Measurements from ENCODE around the gene HYPK.
A peak's percentile ranks its signal among the peaks of the same experiment; 100 is the strongest.

The HYPK gene, protein sequence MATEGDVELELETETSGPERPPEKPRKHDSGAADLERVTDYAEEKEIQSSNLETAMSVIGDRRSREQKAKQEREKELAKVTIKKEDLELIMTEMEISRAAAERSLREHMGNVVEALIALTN

DNA sequence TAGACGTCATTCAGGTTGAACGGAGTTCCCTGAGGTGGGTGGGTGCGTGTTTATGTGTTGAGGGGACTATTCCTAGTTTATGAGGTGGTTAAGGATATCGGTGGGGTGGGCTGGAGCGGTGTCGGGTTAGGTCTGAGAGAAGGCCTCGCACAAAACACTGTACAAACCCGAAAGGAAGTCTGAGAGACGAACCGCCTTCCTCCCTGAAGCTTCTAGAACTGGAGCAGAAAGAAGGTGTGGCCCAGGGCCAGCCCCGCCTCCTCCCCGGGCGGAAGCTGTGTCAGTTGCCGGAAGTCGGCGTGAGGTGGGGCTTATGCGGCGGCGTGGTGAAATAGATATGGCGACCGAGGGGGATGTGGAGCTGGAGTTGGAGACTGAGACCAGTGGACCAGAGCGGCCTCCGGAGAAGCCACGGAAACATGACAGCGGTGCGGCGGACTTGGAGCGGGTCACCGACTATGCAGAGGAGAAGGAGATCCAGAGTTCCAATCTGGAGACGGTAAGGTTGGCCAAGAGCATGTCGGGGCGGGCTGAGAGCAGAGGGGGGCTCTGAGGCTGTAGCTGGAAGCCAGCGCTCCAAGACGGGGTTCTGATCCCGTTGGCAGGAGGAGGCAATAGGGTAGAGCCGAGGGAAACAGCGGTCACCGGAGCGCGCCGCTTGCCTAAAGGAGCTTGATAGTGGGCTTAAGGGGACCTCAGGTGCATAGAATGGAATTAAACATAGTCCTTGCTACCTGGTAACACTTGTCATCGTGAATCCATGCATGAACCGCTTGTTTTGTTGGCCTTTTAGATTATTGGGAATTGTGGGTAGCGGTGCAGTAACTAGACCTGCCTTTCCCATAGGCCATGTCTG, at the start of gene HYPK:
TSS of gene HYPK (plus strand) at position 314 of the 856 bp plus-strand sequence. CDS start at position 338, 24 bp downstream.
- peak; percentile 87 for DNase-seq

DNA sequence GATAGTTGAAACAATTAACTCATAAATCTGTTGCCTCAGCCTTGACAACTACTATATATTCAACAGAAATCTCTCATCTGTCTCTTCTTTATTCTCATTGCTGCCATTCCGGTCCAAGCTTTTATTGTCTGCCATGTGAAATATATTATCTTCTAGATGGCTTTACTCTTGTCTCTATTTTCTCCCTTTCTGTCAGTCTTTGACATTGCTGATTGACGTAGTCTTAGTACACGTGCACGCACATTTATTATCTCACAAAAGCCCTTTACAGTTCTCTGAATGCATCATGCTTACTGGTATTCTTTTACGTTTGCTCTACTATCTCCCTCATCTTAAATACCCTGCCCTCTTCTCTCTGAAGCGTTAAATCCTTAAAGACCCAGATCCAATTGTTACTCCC, 48.5 kb upstream of the HYPK start:
- DNase-seq = no peak

DNA sequence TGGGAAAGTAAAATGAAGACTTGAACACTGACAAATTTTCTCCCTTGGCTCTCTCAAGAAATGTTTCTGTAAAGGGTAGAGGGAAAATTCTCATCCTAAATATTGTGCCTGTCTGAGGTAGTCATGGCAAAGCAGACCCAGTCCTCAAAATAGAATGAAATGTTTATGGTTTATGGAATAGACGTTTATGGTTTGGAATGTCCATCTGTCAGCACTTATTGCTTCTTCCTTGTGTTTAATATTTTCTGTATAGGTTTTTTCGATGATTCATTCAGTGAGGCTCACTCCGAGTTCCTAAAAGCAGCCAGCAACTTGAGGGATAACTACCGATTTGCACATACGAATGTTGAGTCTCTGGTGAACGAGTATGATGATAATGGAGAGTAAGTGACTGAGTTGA, 37.6 kb upstream of the HYPK start:
- DNase-seq = no peak

DNA sequence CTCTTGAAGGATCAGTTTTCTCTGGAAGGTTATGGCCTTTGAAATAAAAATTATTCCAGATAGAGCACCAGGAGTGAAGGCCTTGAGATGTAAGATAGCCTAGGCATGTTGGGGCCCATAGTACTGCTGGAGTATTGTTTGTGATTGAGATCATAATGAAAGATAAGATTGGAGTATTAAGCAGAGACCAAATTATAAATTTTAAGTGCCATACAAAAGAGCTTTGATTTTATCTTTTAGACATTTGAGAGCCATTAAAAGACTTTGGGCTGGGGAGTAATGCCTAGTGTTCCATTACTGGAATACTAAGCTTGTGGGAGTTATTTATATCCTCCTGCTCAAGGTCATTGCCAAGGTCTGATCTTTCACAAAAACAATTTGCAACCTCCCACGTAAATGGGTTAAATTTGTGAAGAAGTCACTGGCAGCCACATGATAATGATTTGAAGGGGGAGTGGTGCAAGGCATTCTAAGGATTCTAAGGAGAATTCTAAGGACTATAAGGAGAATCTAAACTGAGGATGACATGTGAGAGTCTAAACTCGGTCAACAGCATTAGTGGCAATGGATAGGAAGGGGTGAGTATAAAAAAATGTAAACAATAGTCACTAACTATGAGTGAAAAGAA, 36.5 kb upstream of the HYPK start:
- no peak for DNase-seq

DNA sequence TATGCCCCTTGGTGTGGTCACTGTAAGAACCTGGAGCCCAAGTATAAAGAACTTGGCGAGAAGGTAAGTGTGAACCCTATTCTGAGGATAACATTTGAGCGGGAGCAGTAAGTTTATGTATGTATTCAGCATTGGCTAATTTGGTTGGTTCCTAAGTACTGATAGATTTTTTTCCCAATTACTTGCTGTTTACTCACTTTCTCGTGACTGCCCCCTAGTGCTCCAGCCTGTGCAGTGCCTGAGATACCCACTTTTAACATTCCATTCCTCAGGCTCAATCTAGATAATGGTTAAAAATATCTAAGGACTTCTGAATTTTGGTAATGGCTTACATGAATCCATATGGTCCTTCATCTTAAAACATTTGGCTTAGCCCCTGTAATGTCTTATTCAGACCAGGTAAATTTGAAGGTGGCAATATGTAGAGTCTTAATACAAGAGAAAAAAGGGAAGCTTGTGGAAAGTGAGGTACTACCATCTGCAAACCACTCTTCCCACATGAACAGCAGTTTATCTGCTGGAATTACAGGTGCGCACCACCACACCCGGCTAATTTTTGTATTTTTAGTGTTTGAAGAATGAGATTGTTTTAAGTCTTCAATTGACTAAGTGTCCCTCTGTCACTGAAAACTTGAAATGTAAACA, 30.7 kb upstream of the HYPK start:
- DNase-seq = peak; percentile 34

DNA sequence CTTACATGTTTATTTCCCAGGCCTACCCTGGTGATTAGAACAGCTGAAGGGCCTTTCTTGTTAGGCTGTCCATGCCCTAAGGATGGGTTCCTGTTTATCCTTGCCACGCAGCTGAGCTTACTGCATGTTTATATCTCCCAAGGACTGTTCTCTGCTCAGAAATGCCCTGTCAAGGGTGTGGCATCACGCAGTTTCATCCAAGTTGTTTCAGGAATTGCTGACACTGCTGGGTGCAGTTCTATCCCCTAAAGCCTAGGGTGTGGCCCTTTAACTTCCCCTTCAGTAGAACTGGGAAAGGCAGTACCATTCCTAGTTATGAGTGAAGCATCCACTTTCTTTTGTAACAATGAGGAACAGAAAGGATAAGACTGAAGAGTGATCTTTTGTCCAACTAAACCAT, 28.6 kb upstream of the HYPK start:
- DNase-seq = no peak

DNA sequence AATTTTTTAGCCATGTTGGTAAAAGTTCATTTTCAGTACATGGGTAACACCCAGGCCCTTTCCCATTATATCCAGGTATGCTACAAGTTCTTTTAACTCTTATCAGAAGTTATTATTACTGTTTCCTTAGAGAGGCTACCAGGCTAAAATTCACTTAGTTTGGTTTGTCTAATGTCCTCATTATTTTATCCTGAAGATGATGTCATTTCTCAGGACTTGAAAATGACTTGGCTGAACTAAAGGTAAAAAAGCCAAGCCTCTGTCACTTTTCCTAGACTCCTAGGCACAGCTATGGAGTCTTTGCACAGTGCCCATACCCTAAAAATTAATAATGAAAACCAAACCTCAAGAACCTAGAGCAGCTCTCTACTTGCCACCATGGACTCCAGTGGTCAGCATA, 27.8 kb upstream of the HYPK start:
- DNase-seq = no peak

DNA sequence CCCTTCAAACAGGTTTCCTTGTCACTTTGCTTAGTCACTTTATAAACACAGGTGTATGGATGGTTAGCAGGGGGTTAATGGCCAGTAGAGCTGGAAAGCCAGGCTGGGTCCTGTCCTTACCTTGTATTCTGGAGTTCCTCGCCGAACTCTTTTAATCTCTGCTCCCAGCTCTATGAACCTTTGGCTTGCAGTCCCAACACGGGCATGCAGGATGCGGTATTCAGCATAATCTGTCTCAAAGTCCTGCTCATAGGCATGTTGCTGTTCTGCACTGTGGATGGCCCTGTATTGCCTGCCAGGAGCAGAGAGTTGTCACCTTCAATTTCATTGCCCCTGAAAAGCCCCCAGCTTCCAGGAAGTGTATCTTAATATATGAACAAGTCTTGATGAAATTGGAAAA, 26.3 kb upstream of the HYPK start:
- no peak for DNase-seq

DNA sequence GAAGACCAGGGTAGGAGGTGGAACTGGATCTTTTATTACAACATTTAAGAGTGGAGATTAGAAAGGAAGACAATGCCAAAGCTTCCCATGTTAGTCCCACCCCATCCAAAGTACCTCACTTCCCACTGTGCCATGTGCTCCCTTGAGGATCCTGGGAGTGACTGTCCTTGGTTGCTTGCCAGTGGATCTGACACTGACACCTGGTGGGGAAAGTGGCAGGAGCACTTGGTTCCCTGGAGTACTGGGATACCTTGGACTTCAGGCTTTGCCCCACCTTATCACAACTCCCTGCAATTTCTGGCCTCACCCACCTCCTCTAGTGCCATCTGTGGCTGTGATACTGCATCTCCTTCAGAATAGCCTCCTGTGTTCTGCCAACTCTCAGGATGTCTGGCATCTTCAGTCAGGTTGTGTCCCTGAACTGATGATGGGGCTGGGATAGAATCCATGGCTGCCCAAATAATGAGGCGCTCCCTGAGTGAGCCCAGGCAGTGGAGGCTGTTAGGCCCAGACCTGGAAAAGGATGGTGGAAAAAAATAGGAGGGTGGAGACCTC, 24.9 kb upstream of the HYPK start:
- no peak for DNase-seq

DNA sequence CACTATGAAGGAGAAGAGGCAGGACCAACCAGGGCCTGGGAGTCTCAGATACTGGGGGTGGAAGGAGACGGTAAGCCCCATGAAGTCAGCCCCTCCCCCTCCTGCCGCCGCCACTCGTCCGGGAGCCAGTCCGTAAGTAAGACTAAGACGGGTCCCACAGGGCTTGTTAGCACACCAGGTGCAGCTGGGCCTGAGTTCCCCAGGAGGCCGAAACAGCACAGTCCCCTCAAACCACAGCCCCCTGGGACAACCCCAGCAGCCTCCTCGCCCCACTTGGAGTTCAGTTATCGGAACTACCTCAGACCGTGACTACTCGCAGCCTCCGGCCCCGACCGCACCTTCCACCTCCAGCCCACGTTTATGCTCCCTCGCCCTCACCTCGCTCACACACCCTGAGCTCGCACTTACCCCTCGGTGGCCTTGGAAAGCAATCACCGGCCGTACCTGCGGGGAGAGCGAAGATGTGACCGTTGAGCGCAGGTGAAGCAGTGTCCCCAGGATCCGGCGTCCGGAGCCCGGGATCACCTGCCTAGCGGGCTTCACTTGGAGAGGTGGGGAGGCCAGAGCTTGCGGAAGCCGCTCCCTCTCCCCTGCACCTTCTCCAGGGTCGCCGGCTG, 24.2 kb upstream of the HYPK start:
- no peak for DNase-seq

DNA sequence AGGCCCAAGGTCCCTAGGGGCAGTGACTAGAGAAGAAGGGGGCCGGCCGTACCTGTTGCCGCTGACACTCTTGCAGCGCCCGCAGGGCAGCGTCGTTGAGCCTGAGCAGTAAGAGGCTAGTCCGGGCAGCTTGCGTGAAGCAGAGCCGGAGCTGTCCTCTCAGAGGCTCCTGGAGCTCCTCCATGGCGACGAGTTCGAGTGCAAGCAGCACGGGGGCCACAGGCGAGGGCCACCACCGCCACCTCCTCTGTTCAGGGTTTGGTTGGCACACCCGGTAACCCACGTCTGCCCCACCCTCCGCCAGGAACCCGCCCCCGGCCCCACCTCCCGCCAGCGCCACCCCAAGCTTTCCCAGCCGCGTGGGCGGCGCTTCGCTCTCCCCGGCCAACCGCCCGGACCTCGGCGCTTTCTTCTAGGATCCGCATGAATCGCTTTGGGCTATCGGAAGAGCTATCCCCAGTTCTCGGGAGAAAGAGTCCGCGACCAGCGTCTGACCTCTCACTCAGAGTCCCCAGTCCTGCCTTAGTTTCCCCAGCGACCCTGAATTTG, 23.6 kb upstream of the HYPK start, which contains the start of gene ELL3:
TSS of gene ELL3 (minus strand) at position 249 of the 549 bp plus-strand sequence. CDS start at position 184, 65 bp downstream.
- DNase-seq = peak; percentile 67

DNA sequence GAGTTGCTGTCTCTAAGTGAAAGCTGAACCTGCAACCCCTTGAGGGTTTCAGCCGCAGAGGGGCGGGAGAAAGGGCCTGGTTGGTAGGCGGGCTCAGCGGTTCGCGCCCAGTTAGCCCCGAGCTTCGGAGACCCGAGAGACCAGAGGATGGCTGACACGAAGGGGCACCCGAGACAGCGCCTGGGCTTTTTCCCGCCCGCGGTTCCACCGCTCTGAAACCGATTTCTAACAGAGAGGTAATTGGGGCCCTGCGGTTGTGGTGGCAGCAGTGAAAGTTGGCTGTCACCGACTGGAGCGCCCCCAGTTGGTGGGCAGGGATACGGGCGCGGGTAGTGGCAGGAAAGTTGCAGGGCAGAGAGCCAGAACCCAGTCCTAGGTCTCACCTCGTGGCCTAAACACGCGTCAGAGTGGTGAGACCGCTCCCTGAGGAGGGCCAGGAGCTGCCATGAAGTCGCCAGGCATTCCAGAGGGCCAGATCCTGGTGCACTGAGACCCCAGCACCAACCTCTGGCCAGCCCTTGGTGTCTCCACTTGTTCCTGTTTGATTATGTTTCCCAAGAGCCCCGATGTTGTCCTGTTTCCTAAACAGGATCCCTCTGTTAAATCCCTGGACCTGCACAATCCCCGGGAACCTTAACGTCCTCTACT, 23.0 kb upstream of the HYPK start:
- DNase-seq = peak; percentile 71

DNA sequence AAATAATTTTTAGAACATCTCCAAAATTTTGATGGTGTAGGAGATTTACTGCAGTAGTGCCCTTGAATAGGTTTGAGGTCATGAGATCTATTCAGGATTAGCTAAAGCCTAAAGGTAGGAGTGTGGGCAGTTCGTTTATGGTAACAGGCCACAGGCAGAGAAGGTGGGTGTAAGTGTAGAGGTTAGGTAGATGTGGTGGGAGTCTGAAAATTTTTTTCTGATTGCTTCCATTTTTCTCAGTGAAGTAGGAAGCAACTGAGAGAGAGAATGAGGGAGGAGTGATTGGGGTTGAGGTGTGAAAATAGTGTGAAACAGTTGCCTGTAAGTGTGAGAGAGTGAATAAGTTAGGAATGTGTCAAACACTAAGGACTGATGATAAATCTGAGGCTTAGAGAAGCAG, 21.4 kb upstream of the HYPK start:
- no peak for DNase-seq

DNA sequence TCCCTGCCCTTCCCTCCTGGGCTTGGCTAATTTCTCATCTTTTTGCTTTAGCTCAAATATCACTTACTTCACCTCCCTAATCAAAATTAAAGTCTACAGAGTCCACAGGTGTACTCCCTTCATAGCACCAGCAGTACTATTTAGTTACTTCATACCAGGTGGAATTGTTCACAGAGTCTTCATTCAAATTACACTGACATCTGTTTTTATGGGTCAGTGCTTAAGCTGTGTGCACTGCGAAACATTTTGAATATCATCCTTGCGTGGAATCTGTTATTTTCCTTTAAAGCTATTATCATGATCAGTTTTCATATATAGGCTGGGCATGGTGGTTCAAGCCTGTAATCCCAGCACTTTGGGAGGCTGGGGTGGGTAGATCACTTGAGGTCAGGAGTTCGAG, 11.0 kb upstream of the HYPK start:
- no peak for DNase-seq

DNA sequence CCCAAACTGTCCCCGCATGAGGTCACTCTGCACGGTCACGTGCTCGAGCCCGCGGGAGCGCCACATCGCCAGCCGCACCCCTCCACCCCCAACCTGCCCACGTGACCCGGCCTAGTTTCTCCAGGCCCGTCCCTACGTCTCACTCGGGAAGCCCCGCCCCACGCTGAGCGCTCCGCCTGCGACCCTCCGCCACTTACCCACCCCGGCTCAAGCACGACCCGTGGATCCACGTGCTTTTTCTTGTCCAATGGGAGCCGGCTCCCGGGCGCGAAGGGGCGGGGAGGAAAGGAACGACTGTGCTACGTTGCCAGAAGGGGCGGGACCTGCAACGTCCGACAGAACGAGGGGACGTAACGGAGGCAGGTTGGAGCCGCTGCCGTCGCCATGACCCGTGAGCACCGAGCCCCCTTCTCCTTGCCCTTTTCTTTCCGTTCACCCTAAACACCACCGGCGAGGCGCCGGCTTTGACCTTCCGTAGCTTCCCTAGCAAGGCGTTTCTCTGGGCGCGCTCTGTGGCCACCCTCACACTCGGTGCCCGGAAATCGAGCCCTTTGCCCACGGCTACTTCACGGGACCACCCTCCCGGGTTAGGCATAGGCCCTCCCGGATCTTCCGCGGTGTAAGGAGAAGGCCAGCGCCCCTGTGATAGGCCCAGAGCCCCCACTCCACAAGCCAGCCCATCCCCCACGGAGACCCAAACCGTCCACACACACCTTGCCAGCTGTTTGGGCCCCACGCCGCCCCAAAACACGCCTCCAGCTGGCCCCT, 8.2 kb upstream of the HYPK start, which contains the start of gene SERF2:
TSS of gene SERF2 (plus strand) at position 328 of the 768 bp plus-strand sequence. CDS start at position 385, 57 bp downstream.
- peak; percentile 99 for DNase-seq

DNA sequence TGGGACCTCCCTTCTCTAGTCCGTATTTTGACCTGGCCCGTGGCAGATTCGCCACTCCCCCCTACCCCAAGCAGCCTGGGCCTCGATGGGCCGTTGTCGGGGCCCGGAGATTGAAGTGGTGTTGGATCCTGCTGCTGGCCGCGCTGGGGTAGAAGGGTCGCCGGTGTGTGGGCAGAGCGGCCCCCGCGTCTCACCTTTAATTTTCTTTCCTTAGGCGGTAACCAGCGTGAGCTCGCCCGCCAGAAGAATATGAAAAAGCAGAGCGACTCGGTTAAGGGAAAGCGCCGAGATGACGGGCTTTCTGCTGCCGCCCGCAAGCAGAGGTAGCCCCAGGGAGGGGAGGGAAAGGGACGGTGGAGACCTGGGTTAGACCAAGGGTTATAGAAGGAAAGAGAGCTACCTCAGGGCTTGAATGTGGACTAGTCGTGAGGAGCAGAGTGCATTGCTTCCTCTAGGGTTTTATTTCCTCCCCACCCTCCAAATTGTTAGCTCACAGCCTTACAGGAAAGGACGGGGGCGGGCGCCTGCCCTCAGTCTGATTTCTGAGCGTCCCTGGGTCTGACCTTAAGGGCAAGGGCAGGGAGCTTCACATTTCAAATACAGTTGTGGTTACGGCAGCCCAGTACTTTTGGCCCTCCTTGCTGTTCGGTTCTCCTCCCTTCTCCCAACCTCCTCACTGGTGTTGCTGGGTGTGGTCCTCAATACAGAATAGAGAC, 7.5 kb upstream of the HYPK start:
- DNase-seq = no peak

DNA sequence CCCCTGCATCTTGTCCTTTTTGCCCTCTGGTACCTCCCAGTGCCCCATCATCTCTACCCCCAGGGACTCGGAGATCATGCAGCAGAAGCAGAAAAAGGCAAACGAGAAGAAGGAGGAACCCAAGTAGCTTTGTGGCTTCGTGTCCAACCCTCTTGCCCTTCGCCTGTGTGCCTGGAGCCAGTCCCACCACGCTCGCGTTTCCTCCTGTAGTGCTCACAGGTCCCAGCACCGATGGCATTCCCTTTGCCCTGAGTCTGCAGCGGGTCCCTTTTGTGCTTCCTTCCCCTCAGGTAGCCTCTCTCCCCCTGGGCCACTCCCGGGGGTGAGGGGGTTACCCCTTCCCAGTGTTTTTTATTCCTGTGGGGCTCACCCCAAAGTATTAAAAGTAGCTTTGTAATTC, 6.8 kb upstream of the HYPK start:
- no peak for DNase-seq

DNA sequence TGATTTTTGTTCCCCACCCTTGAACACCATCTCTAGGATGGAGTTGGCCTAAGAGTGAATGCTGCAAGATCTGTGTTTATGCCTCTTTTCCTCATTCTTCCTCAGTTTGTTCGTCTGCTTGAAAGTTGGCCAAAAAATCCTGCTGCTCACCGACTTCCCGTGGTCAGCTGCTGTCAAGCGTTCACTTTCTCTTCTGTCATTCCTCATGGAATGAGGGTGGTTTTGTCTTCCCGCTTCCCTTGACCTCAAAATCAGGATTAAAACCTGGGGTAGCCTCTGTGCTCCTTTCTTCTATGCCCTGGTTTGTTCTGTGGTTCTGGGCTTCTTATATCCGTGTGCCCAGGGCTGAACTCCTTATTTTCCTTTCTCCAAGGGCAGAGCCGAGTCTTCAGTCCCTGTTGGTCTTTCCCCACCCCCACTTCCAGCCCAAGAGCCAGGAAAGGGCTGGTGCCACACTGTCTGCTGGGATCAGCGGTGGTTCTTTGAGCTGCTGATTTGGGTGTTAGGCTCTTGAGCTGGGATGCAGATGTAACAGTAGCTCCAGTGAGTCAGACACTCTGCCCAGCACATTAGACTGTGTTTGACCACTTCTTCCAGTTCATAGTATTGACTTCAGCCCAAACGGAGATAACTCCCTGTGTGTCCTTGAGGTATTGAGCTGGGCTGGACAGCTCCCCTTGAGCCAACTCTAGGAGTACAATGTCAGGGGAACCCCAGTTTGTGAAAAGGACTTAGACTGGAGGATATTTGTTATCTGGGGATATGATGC, 5.9 kb upstream of the HYPK start:
- no peak for DNase-seq

DNA sequence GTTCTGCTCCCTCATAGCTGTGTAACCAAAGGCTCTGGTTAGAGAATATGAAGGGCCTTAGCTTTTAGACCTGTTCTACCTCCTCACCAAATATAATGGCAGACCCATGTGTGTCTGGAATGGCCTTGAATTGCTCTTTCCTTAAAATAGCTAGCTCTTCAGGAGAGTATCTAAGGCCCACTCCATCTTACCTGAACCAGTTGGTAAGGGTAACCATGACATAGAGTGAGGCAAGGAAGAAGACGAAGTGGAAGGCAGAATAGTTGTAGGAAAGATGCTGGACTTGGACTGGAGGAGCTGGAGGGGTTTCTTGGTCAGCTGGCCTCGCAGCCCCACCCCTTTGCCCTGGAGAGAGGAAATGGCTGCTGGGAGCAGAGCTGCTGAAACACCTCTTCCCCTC, 5.2 kb upstream of the HYPK start:
- no peak for DNase-seq

DNA sequence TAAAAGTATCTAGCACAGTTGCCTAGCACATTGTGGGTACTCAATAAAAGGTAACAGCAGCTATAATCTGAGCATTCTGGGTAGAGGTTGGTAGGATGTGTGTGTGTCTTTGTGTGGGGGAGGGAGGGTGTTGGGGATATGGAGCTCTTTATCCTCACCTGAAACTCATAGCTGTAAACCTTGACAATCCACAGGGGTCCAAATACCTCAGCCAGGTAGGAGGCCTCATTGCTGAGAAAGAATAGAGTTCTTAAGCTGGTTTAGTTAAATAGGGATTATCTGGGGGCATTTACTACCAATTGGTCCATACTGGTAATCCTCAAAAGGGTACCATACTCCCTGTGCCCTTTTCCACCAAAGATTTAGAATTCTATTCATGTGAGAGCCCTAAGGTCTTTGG, 4.4 kb upstream of the HYPK start:
- no peak for DNase-seq
